HepG2 (cell line): Measurements from ENCODE around the gene TRPC1. TPM values are rescaled to one million over a fixed set of nuclear protein-coding genes. Genes with fewer than 3 reads are reported as not detected.

Experiments used
- CSRNP2 ChIP-seq: sonication (generic); formaldehyde crosslinking; conservative IDR thresholded peaks from 2 replicates; pipeline ENCODE4 v1.8.0; 2022; ENCODE audit warnings: low read depth, missing genetic modification reagents
- E2F5 ChIP-seq: sonication (generic); formaldehyde crosslinking; conservative IDR thresholded peaks from 2 replicates; pipeline ENCODE4 v1.4.0; 2020; ENCODE audit warnings: missing genetic modification reagents
- ELF3 ChIP-seq: IDR thresholded peaks from 2 replicates; pipeline ENCODE4 v1.6.1; 2016; ENCODE audit warnings: missing genetic modification reagents, missing compliant biosample characterization
- FOSL1 ChIP-seq: sonication (generic); formaldehyde crosslinking; IDR thresholded peaks from 2 replicates; pipeline ENCODE4 v1.9.0; 2021; ENCODE audit warnings: missing genetic modification reagents, borderline replicate concordance
- FOXP4 ChIP-seq: sonication (generic); formaldehyde crosslinking; IDR thresholded peaks from 2 replicates; pipeline ENCODE4 v1.4.0; 2020; ENCODE audit warnings: missing genetic modification reagents
- IRF2 ChIP-seq: IDR thresholded peaks from 2 replicates; pipeline ENCODE4 v1.6.1; 2018; ENCODE audit warnings: missing genetic modification reagents, missing compliant biosample characterization
- LBX2 ChIP-seq: sonication (generic); formaldehyde crosslinking; IDR thresholded peaks from 2 replicates; pipeline ENCODE4 v1.5.0; 2020; ENCODE audit warnings: missing genetic modification reagents, mild to moderate bottlenecking, borderline replicate concordance
- MXD3 ChIP-seq: IDR thresholded peaks from 2 replicates; pipeline ENCODE4 v1.6.1; 2016; ENCODE audit warnings: mild to moderate bottlenecking, missing biosample characterization, missing genetic modification reagents
- NAIF1 ChIP-seq: sonication (generic); formaldehyde crosslinking; IDR thresholded peaks from 2 replicates; pipeline ENCODE4 v1.5.0; 2020; ENCODE audit warnings: mild to moderate bottlenecking, missing genetic modification reagents, borderline replicate concordance
- NFE2 ChIP-seq: sonication (generic); formaldehyde crosslinking; IDR thresholded peaks from 2 replicates; pipeline ENCODE4 v1.4.0; 2020; ENCODE audit warnings: missing genetic modification reagents
- NFE2L2 ChIP-seq: fragments of 150-350 bp; IDR thresholded peaks from 2 replicates; pipeline ENCODE4 v1.6.1; 2014; ENCODE audit warnings: low read length
- NFKB2 ChIP-seq: sonication (generic); formaldehyde crosslinking; IDR thresholded peaks from 2 replicates; pipeline ENCODE4 v1.4.0; 2020; ENCODE audit warnings: missing genetic modification reagents, borderline replicate concordance
- TBL1XR1 ChIP-seq: fragments of 150-350 bp; IDR thresholded peaks from 2 replicates; pipeline ENCODE4 v1.6.1; 2014; ENCODE audit warnings: borderline replicate concordance, low read length; ENCODE audit not compliant: partially characterized antibody
- THRA ChIP-seq: sonication (generic); formaldehyde crosslinking; IDR thresholded peaks from 2 replicates; pipeline ENCODE4 v1.4.0; 2020; ENCODE audit warnings: missing genetic modification reagents, borderline replicate concordance
- THYN1 ChIP-seq: sonication (generic); formaldehyde crosslinking; IDR thresholded peaks from 2 replicates; pipeline ENCODE4 v1.8.1; 2023; ENCODE audit warnings: low read depth, mild to moderate bottlenecking, moderate library complexity, missing genetic modification reagents, borderline replicate concordance
- ZBTB38 ChIP-seq: sonication (generic); formaldehyde crosslinking; IDR thresholded peaks from 2 replicates; pipeline ENCODE4 v1.5.1; 2020; ENCODE audit warnings: mild to moderate bottlenecking, missing genetic modification reagents
- ZFP90 ChIP-seq: sonication (generic); formaldehyde crosslinking; IDR thresholded peaks from 2 replicates; pipeline ENCODE4 v1.8.0; 2022; ENCODE audit warnings: missing genetic modification reagents, mild to moderate bottlenecking, inconsistent platforms, borderline replicate concordance
- ZNF275 ChIP-seq: sonication (generic); formaldehyde crosslinking; IDR thresholded peaks from 2 replicates; pipeline ENCODE4 v1.8.0; 2022; ENCODE audit warnings: missing genetic modification reagents, mild to moderate bottlenecking, inconsistent platforms, borderline replicate concordance
- ZNF543 ChIP-seq: sonication (generic); formaldehyde crosslinking; IDR thresholded peaks from 2 replicates; pipeline ENCODE4 v1.4.0; 2020; ENCODE audit warnings: mild to moderate bottlenecking, missing genetic modification reagents
- ZNF562 ChIP-seq: sonication (generic); formaldehyde crosslinking; IDR thresholded peaks from 2 replicates; pipeline ENCODE4 v1.8.0; 2022; ENCODE audit warnings: missing genetic modification reagents, borderline replicate concordance
- ZNF816 ChIP-seq: sonication (generic); formaldehyde crosslinking; IDR thresholded peaks from 2 replicates; pipeline ENCODE4 v1.8.0; 2022; ENCODE audit warnings: missing genetic modification reagents, mild to moderate bottlenecking, borderline replicate concordance
- ZSCAN25 ChIP-seq: sonication (generic); formaldehyde crosslinking; IDR thresholded peaks from 2 replicates; pipeline ENCODE4 v1.8.0; 2022; ENCODE audit warnings: mild to moderate bottlenecking, missing genetic modification reagents
- polyA plus RNA-seq, 8 experiments: library from polyadenylated mRNA; depleted of rRNA in 3 of 8; stranded (reverse) in 7 of 8; unstranded in 1 of 8; fragments of >200 nt; fragmentation: Illumina TruSeq in 4 of 8; extraction: Trizol in 4 of 8; gene quantifications; 2 replicates each; pipeline versions ENCODE4 v1.2.1 to v1.2.3, GENCODE V29; 2011 to 2016; ENCODE audit warnings: low read depth in 4 of 8, missing spikeins in 1 of 8, mixed read lengths in 1 of 8; ENCODE audit not compliant: insufficient read depth in 1 of 8
- total RNA-seq, 5 experiments: library from RNA; depleted of rRNA; stranded (reverse); fragments of >200 nt; fragmentation: Illumina TruSeq; extraction: Trizol; gene quantifications; 2 replicates each; pipeline ENCODE4 v1.2.3, GENCODE V29; 2016; ENCODE audit warnings: low read depth in 1 of 5

Gene TRPC1
- total and polyA plus RNA-seq, 2 of the 13 experiments (the other 11 are each of a cell fraction or from before 2014, with no cell fraction given), result 10.8 to 13.1 TPM

GRCh38 chr3:142828703-142829305 lies 105.0 kb downstream of the TRPC1 start (continued):
- TF ChIP-seq THRA (CRISPR knock-in tag) (0 out of 2 replicates have a peak, but pooled peaks have one; percentile 57), LBX2 (no peak), THYN1 (CRISPR knock-in tag) (no peak), ZNF816 (CRISPR knock-in tag) (no peak), NFE2 (CRISPR knock-in tag) (no peak), FOSL1 (CRISPR knock-in tag) (no peak), MXD3 (CRISPR knock-in tag) (0 out of 2 replicates have a peak, but pooled peaks have one; percentile 31), IRF2 (peak; percentile 88), ZFP90 (CRISPR knock-in tag) (no peak), TBL1XR1 (no peak), ZBTB38 (no peak), NFKB2 (CRISPR knock-in tag) (no peak), CSRNP2 (CRISPR knock-in tag) (no peak), NAIF1 (CRISPR knock-in tag) (no peak), ZSCAN25 (CRISPR knock-in tag) (0 out of 2 replicates have a peak, but pooled peaks have one; percentile 35), NFE2L2 (no peak), ZNF562 (no peak), ELF3 (no peak), ZNF543 (no peak), E2F5 (CRISPR knock-in tag) (no peak), FOXP4 (no peak), ZNF275 (CRISPR knock-in tag) (no peak)
